ENCODE results near the gene ZNF485.

GRCh38 chr10:43649185-43649523 lies 42.9 kb downstream of the ZNF485 start:
- no peak for TF ChIP-seq CTCF (IDR thresholded peaks at IDR 0.05; ENCODE audit: low read depth, low read length, poor library complexity, severe bottlenecking)
- no peak for TF ChIP-seq EZH2phosphoT487 (IDR thresholded peaks at IDR 0.05; ENCODE audit: borderline replicate concordance, low read length)

Measured in DOHH2 (cell line).